ENCODE measurements around the gene SLC51B.
A peak's percentile ranks its signal among the peaks of the same experiment; 100 is the strongest.
"Not testable (repeated sequence)": the region's sequence is repeated elsewhere in the genome, so short reads cannot be mapped to it uniquely, and the experiment has no call there.

SLC51B gene

DNA sequence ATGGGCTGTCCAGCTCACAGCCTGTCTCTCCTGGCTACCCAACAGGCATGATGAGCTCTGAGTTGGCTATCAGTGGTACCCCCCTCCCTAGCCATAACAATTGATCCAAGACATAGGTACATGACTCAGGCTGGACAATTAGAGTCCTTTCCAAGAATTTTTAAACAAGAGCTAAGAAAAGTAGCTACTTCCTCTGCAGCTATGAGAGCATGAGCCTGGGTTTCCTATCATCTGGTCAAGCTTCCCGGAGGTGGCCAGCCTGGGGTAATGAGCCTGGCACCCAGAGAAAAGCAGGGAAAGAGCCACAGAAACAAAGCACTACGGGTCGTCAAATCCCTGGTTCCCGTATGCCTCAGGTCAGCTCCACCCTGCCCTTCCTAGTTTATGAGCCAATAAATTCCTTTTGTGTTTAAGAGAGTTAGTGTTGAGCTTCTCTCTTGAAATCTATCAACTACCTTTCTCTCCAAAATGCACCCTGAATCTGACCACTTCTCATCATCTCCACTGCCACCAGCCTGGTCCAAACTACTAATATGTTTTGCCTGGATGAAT lies 2.3 kb upstream of the SLC51B start:
- DNase-seq, result no peak

DNA sequence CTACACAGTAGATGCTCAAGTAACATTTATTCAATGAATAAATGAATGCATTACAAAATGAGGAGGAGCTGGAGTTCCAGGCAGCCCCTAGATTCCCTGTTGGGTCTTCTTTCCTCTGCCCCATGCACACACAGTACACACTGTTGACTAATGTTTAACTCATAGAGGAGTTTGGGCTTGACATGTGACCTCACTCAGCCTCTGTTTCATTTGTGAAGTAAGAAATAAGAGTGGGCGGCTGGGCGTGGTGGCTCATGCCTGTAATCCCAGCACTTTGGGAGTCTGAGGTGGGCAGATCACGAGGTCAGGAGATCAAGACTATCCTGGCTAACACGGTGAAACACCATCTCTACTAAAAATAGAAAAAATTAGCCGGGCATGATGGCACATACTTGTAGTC lies 969 bp upstream of the SLC51B start:
- not testable (repeated sequence) for DNase-seq

DNA sequence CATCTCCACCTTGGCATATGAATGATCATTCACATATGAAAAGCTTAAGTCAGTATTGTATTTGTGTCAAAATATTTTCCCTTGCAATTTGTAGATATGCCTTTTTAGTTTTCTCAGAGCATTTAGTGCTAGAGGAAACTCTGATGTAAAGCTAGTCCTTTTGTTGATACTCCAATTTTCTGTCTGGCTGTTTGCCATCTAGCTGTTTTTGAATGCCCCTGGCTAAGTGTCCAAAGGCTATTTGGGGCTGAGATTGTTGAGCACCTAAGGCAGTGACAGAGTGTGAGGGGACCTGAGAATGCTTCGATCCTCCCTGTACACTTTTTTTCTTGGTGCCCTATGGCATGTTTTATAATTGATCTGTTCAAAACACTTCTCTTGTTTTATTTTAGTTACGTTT lies 3.1 kb downstream of the SLC51B start:
- no peak for DNase-seq

DNA sequence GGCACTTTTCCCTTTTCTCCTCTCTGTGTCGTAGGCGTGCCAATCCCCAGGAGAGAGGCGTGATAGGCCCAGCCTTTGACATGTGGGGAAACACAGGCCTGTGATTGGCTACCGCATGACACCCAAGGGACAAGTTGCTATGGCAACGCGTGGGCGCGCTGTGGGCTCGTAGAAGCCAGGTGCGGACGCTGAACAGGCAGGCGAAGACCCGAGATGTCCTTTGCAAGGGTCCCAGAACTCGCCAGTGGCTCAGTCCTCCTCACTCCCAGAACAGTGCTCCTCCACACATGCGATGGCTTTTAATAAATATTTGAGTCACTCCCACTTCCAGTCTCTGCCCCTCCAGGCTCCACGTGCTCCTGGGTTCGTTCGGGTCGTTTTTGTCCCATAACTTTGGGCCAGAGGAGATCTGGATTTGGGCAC lies 4.2 kb downstream of the SLC51B start:
- DNase-seq, result peak; percentile 97

DNA sequence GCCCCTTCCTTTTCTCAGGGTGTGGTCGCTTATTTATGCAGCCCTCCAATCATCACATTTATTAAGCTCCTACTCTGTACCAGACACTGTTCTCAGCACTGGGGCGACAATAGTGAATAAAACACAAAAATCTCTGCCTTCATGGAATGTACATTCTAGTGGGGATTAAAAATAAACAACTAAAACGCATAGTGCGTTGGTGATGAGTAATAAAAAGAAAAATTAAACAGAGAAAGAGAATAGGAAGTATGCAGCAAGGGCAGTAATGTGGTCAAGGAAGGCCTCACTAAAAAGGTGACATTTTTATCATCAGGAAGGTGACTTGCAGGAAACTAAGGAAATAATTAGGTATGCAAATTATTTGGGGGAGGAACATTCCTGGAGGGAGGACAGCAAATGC lies 5.1 kb downstream of the SLC51B start:
- no peak for DNase-seq

DNA sequence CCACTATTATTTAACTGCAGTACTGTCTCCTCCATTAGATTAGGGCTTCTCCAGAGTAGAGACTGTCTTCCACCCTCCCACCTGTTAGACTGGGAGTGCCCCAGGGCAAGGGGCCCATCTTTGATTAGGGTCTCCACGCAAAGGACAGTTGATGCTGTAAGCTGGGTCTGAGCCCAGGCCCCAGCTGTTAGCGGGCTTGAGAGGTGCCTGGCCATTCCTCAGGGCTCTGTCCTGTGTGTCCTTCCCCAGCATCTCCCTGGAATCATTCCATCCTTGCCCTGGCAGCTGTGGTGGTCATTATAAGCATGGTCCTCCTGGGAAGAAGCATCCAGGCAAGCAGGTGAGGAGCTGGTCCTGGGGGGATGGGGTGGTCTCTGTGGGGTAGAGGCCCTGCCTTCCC lies 6.1 kb downstream of the SLC51B start:
- DNase-seq, result no peak

DNA sequence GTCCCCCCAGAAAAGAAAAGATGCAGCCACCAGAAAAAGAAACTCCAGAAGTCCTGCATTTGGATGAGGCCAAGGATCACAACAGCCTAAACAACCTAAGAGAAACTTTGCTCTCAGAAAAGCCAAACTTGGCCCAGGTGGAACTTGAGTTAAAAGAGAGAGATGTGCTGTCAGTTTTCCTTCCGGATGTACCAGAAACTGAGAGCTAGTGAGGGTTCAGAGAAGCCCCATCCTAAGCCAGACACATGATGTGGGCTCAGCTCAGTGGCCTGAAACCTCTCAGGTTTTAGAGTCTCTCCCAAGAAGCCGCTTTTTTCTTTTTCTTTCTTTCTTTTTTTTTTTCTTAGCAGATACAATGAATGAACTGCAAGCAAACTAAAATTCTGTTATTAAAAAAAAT lies 7.8 kb downstream of the SLC51B start:
- DNase-seq, result no peak

DNA sequence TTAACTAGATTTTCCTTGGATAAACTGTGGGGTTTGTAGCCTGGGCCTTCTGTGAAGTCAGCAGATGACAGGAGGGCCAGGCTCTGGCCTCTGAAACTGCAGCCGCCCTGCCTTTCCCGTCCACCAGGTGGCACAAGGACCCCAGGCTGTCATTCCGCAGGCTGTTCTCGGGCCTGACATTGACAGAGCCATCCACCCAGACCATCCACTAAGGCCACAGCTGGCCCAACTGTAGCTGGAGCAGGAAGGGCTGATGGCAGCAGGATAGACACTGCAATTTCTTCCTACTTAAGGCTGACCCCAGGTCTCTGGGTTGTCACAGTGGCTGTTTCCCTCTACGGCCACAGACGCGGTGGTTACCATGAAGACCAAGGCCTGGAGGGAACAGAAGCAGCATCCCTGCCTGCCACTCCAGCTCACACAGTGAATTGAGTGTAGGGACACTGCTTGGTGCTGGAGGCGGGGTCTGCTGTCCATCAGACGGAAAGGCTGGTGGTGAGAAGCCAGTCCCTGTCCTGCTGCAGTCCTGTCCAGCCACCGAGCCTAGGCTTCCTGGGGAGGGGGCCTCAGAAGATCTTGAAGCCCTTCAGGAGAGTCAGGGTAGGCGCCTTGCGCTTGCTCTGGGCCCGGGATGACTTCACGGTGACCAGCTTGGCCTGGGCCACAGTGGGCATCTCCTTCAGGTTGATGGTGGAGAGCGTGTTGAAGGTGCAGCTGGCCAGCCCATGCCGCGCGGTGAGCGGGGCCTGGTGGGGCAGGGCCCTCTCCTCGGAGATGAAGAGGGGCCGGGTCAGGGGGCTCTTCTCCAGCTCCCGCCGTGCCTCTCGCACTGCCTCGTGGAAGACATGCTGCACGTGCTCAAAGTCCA lies 9.4 kb downstream of the SLC51B start:
- DNase-seq, result peak; percentile 76

DNA sequence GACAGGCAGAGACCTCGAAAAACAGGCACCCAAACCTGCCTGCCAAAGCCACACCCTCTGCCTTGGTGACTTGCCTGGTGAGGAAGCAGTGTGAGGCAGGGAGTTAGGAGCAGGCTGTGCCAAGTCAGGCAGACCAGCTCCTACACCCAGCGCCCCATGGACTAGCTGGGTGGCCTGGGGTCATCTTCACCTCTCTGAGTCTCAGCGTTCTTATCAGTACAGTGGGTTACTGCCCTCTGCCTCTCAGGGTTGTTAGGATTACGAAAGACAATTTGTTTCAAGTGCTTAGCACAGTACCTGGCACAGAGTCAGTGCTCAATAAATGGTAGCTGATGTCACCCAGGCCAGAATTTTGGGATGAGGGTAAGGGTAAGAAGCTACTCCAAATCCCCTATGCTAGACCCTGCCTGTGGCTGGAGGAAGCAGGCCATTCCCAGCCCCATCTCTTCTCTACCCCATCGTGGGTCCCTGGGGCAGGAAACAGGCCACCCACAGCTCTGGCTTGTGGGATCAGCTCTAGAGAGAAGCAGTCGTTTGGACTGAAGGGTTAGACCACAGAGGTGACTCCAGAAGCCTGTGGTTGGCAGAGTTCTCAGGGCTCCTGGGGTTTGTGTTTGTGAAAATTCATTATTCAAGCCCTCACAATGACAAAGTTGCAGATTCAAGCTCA lies 10.1 kb downstream of the SLC51B start:
- no peak for DNase-seq

DNA sequence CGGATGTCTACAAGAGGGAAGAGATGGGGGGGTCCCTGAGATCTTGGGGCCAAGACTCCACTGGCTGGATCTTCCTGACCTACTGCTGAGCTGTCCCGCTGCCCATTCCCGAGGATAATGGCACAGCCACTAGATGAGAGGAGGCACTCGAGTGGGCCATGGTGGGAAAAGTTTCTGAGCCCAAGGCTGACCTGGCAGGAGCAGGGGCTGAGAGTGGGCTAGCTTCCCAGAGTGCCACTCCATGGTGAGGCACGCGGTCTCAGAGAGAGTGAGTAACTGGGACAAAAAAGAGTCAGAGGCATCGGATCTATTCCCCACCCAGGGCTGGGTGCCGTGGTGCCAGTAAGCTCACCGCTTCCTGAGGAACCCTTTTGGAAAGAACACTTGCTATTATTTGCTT lies 10.9 kb downstream of the SLC51B start:
- no peak for DNase-seq

DNA sequence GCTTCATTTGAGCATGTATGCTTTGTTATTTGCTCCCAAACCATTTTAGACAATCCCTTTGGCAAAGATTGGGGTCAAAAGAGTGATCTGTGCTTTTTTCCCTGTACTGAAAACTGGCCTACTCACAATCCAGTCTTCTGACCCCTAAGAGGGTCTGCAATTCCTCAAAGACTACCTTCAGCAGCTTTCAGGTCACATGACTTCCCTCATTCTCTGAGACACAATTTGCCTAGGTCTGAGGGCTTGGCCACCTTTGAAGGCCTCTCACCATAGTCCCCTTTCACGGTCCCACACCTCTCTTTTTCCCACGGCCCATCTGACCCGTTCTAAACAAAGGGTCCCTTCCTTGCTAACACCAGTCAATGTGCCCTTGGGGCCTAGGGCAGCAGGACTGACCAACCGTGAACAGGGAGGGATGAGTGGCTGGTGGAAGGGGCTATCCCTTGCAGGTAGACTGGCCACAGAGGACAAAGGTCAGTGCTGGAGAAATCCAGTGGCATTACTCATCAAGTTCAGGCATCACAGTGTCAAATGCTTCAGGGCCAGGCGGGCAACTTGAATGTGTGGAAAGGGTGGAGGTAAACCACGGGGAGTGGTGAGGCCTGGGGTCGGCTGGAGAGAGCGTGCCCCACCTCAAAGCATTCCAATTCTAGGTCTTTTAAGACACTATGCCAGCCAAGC lies 11.8 kb downstream of the SLC51B start:
- DNase-seq, result no peak

DNA sequence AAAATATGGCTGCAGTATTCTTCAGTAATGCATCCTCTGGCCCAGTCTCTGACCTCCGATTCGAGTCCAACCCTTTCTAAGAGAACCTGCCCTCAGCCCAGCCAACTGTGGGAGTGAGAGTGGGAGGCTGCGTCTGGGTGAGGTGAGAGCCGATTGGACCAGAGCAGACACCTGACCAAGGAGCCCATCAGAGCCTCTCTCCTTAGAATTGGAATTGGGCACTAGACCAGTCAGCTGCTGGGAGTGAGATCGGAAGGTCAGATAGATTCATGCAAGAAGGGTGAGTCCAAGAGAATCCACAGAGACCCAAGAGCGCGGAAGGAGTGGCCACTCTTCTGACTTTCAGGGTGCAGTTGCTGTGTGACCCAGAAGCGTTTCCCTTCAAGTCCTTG lies 12.4 kb downstream of the SLC51B start:
- no peak for DNase-seq

DNA sequence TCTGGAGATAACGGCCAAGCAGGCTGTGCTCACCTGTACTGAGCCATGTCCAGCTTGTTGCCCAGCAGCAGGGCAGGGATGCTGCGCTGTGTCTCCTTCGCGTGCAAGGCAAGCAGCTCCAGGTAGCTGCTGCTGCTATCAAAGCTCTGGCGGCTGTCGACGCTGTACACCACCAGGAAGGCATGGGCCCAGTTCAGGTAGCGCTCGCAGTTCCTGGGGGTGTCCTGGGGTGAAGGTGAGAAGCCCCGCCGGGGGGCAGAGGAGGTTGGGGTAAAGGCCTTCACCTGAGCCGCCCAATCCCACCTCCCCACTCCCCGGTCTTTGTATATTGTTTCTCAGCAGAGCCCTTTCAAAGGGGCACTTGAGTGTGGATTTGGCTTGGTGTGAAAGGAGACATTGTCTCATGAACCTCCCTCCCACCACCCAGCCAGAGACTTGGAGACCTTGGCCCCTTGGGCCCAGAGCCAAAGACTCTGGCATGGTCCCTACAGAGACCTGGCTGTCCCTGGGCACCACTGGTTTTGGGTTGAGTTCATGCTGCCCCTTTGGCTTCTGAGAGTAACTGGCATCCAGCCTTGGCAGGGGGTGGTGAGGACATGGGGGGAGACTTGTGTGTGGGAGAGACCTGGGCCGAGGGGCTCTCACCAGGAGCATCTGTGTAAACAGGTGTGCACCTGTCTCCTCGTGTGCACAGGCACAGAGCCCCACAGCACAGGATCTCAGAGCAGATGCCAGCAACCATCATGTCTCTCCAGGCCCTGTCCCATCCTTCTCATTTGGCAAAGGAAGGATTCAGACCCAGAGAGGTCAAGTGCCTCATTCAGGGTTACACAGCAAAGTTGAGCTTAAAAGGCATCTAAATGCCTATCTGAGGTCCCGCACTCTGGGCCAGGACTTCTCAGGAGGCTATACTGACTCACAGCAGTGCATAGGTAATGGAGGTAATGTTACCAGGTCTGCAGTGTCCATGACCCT lies 13.5 kb downstream of the SLC51B start:
- no peak for DNase-seq

DNA sequence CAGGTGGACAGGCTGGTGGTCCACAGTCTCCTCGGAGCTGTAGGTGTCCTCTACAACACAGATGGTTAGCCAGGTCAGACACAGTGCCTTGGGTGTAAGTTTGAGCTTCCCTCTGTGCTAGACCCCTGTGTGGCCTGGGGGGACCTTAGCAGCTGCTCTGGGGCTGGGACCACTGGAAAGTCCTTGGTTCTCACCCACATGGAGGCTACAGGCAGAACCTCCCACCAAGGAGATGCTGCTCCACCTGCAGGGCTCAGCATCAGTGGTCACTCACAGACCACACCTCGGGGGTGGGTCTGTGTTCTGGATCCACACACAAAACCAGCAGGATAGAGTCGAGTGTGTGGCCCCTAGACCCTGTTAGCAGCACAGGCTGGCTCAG lies 14.2 kb downstream of the SLC51B start:
- DNase-seq, result no peak

DNA sequence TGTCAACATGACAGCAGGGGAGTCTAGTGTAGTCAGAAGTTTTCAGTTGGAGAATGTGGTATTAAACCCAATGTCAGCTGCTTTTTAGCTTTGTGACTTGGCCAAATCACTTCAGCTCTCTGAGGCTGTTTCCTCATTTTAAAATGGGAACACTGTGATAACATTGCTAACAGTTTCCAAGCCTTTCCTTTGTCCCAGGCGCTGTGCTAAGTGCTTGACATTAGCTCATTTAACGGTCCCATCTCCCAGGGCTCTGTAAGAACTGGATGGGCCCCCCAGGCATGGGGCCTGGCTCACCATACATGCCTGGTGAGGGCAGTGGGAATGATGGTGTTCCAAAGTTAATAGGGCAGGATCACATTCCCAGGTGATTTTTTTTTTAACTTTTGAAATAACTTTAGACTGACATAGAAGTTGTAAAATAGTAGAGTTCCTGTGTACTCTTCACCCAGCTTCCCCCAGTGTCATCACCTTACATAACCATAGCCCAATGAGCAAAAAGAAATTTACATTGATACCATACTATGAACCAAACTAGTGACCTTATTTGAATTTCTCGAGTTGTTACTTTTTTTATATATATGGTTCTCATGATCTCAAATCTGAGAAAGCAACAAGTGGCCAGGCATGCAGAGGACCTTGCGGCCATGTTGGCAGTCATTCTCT lies 14.9 kb downstream of the SLC51B start:
- DNase-seq, result no peak

DNA sequence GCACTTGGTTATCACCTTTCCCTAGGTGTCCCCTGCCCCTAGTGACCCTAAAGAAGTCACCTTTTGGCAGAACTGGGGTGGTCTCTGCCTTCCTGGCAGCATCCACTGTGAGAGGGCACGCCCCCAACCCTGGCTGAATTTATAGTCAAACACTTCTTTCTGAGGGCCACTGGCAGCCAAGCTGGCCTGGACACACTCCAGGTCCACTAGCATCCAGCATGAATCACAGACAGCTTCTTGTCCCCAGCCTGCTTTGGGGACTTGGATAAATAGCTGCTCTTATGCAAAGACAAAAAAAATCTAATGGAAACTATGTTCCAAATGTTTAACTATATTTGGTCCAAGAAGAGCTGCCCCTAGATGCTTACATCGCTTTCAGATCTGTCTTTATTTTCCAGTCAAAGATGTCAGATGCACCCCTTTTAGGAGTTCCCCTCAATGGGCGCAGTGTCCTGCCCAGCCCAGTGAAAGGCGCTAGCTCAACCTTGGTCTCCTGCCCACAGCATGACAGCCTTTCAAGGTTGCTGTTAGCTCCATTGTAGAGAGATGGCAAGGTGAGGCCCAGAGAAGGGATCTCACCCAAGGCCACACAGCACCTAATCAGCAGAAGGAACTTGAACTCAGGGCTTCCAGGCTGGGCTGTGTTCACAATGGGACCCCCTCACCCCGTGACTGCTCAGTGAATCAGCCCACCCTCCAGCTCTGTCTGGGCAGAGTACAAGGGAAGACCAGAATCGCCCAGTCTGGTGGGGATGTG lies 15.6 kb downstream of the SLC51B start:
- no peak for DNase-seq

DNA sequence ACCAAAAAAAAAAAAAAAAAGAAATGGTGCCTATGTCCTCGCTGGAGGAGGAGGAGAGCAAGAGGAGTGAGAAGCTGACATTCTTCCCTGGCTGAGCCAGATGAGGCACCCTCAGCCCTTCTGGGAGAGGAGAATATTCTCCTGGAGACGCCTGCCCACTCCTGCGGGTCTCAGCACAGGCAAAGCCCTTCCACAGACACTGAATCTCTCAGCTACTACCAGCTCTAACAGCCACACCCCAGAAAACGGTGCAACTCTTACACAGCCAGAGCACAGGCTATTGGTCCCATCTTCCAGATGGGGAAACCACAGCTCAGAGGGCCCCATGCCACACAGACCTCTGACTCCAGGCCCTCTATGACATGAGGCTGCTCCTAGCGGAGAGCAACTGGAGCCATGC lies 16.9 kb downstream of the SLC51B start:
- no peak for DNase-seq

DNA sequence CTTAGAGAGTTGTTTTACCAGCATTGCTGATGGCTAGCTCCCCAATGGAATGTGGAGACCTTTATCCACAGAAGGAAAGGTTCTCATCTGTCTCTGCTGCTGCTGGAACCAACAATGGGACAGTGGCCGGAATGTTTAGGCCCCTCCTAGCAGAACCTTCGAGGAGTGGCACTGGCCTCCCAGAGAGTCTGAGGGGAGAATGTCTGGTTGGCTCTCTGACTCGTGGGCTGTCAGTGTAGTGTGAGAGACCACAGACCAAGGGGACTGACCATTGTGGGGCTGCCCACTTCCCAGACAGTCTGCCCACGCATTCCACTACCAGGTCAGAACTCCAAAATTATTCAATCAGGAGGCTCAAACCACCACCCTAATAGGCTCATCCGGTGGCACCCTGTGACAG lies 17.5 kb downstream of the SLC51B start:
- DNase-seq, result no peak

DNA sequence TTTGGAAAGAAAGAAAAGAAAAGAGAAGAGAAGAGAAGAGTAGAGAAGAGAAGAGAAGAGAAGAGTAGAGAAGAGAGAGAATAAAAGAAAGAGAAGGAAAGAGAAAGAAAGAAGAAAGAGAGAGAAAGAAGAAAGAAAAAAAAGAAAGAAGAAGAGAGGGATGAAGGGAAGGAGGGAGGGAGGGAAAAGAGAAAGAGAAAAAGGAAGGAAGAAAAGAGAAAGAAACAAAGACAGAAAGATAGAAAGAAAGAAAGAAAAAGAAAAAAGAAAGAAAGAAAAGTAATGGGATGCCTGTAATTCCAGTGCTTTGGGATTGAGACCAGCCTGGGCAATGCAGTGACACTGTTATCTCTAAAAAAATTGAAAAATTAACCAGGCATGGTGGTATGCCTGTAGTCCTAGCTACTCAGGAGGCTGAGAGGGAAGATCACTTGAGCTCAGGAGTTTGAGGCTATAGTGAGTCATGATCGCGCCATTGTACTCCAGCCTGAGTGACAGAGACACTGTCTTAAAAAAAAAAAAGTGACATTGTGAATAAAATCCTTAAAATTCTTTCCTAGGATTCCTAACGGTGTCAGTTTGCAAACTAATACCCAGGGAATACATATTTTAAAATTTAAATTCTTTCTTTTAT lies 20.9 kb downstream of the SLC51B start:
- DNase-seq, result no peak

DNA sequence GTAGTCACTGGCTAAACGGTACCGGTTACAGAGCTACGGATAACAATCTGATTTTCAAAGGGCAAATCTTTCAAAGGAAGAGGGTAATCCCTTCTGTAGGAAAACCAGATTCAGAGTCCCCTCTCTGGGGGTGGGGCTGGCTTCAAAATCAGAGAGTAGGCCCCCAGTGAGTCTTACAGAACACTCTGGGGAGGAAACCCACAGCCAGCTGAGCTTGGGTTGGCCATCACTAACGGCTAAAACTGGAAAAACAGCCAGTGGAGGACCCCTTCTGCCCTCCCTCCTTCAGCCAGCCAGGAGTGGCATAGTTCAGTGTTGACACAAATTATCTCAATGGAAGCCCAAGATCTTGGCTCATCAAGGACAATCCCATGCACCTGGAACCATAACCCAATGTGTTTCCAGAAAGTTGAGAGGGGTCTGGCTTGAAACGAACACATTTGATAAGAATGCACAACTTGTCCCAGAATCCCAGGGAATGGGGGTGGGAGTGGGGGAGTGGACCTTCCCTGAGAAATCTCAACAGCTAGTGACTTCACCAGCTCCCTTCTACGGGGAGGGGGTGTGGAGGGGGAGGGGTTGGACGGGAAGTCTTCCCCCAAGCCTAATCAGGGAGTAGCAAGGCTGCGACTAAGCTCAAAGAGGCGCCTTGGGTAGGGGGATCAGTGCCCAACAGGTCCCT lies 21.6 kb downstream of the SLC51B start:
- no peak for DNase-seq

Measured in RPMI8226 (cell line).